ENCODE results near the gene LSM12.
"Not testable (repeated sequence)": the region's sequence is repeated elsewhere in the genome, so short reads cannot be mapped to it uniquely, and the experiment has no call there.

LSM12 gene

GRCh38 chr17:44066204-44066930 is at the start of gene LSM12:
Gene LSM12 (minus strand): TSS chr17:44066671. CDS start chr17:44066587, 84 bp downstream.
- DNase-seq = peak; percentile 92 to 96 (median 95)

DNA sequence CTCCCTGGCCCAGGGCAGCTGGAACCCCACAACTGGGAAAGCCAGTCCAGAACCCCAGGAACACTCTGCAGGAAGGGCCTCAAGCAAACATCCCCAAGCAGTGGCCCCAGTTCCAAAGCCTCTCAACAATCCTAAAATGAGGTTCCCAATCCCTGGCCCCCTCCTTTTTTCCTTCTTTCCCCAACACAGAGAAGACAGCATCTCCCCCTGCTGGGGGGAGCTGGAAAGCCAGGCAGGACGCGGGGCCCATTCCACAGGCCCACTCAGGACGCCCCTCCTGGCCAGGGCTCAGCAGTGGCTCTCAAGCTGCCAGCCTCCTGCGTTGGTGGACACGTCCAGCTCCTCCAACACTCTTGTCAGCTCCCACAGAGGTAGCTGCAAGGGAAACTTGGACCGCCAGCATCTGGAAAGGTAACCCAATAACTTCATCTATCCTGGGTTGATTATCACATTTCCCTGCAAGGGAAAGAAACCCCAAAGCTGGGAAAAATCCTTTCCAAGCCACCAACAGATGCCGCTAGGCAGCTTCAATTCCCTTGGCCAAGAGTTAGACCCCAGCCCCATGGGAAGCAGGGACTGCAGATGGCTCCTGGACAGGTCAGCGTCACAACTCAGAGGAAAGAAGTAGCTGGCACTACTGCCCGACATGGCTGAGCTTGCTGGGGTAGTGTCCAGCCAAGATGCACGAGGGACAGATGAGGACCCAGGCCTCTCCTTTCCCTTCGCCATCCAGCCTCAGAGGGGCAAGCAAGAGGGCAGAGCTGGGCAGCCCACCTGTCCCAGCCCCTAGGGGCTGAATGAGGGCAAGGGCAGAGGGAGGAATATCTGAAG is 49.3 kb upstream of the LSM12 start:
- peak in 2 of 3 experiments; percentile 17 to 48 for DNase-seq

- DNase-seq = no peak
These were observed 47.7 kb upstream of the LSM12 start for GRCh38 chr17:44113868-44114840.

- no peak for DNase-seq
These were observed 46.9 kb upstream of the LSM12 start for GRCh38 chr17:44113382-44113781.

- peak in 1 of 3 experiments; percentile 40 for DNase-seq
These were observed 46.1 kb upstream of the LSM12 start for GRCh38 chr17:44112284-44113280.

GRCh38 chr17:44111777-44112176 is 45.3 kb upstream of the LSM12 start:
- peak in 1 of 3 experiments; percentile 58 for DNase-seq

DNA sequence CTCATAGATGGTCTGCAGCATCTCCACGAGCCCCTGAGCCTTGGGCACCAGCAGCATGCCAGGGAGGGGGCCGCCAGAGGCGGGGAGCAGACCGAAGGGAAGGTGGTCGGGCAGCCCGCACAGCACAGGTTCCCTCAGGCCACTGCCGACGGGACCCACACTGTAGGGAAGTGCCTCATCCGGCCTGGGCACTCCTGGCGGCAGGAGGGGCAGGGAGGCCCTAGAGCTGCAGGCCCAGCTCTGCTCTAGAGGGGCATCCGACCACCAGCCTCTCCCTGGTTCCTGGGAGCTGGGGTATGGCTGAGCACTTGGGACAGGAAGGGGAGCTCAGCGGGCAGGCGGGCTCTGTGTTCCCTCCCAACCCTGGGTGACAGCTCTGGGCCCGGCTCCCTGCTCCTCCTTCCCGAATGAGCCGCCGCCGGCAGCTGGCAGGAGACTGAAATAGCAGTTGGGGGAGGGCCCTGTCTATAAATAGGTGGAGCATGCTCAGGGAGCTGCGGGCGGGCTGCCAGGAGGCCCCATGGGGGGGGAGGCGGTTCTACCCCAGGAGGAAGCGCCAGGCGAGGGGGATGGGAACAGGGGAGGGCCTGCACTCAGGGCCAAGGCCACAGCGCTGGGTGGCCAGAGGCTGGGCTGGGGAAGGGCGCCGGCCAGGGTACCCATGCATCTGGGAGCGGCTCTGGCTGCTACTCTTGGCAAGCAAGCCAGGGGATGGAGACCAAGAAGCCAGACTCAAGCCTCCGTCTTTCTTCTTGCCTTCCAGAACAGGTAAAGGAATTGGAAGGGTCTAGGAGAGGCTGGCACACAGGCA is 44.6 kb upstream of the LSM12 start:
- DNase-seq = peak; percentile 93 to 97 (median 94)

- no peak for DNase-seq
These were observed 43.7 kb upstream of the LSM12 start for GRCh38 chr17:44110011-44110686.

DNA sequence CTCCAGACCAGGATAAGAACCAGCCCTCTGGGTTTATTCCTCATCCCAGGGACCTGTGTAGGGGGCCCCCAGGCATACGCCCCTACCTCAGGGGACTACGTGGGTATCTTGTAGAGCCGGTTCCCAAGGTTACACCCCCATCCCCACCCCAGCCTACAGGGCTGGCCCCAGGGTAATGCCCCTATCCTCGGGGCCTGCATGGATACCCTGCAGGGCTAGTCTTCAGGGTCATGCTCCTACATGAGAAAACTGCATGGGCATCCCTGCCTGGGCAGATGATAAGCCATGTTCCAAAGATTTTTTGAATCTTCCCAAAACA is 42.8 kb upstream of the LSM12 start:
- no peak for DNase-seq

GRCh38 chr17:44108440-44109311 is 42.2 kb upstream of the LSM12 start:
- no peak for DNase-seq

DNA sequence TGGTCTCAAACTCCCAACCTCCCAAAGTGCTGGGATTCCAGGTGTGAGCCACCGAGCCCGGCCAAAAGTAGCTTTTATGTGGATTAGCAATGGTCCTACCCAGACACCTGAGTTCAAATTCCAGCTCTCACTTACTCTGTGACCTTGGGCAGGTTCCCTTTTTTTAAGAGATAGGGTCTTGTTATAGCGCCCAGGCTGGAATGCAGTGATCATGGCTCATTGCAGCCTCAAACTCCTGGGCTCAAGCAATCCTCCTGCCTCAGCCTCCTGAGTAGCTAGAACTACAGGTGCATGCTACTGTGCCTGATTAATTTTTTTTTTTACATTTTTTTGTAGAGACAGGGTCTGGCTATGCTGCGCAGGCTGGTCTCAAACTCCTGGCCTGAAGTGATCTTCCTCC is 40.3 kb upstream of the LSM12 start:
- DNase-seq = no peak

DNA sequence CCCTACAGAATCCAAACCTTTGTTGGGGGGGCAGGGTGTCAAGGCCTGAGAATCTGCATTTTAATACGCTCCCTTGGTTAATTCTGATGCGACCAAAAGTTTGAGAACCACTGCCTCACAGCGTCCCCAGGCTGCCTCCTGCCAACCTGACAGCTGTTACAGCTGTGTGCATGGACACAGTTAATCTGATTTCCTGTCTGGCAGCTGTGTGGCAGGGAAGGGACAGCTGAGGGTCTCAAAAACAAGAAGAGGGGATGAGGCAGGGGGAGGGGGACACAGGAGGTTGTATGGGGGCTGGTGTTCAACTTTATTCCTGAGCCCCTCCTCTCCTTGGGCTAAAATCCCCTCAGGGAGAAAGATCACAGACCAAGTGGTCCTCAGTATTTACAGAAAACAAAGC is 39.5 kb upstream of the LSM12 start:
- no peak for DNase-seq

DNA sequence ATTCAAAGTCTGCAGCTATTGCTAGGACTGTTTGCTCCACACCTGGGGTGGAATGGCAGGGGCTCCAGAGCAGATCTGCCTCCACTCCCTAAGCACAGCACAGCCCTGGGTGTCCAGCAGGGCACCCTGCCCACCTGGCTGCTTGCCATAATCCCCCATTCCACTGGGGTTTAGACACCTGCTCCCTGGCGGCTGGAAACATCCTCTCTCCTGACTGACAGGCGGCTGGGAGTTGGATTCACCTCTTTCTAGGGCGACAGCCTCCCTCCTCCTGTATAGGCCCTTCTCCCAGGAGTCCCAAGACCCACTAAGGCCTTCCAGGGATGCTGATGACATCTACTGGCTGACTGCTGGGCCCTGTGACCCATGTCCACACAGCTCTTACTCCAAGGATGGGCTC is 39.0 kb upstream of the LSM12 start:
- peak in 2 of 3 experiments; percentile 30 to 59 for DNase-seq

DNA sequence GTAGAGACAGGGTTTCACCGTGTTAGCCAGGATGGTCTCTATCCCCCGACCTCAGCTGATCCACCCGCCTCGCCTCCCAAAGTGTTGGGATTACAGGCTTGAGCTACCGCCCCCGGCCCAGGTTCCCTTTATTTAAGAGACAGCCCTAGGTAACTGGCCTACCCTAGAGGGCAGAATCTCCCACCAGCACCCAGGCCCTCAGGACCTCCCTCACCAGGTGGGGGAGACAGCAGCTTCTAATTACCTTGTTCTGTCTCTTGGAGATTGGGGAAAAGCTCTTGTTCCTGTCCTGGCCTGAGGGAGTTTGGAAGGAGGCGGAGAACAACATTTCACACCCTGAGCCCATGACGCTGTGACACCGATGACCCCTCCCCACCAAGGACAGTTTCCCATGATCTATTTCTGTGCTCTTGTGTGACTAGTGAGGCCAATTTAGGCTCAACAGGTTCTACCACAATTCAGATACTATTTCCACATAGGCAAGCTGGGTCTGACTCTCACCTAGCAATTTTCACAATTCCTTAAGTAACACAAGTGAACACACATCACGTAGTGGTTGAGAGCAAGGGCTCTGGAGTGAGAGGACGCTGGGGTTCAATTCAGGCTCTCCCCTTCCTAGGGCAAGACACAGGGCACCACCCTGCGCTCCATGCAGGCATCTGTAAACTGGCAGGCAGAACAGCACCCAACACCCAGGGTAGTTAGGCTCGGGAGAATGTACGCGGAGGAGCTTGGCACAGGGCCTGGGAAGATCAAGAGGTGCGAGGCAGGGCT is 36.6 kb upstream of the LSM12 start:
- no peak for DNase-seq

- not testable (repeated sequence) for DNase-seq
These were observed 35.4 kb upstream of the LSM12 start for GRCh38 chr17:44101858-44102257.

DNA sequence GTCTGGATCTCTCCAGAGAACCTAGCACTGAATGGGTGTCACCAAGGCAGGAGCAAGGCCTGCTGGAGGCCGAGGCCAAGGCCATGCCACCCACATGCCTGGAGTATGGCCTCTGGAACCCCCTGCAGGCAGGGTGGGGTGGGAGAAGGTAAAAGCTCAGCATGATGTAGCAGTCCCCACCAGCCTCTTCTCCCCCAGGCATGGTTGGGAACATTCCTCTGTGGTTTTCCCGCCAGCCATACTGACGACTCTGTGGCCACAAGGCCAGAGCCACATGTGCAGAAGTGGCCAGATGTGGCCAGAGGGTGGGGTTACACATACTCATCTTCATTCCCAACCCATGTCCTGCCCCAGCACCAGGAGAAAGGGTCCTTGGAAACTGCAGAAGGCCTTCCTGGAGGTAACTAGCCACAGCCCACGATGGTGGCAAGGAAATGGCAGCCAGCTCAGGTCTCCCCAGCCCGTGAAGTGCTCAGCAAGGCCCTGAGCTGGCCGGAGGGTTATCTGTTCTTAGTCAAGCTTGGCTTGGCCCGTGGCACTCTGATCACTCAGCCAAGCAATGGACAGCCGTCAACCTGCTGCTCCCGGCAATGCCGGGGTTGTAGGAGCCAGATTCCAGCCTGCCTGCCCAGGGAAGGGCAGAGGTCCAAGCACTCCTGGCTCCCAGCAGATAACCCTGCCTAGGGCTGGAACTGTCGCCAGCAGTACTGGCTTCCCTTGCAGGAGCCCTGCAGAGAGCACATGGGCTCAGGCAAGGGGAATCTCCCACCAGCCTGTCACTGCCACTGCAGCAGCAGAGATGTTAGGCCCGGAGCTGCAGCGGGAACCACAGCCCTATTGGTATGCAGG is 30.9 kb upstream of the LSM12 start:
- DNase-seq = no peak
